Loucy (cell line): ENCODE data around the gene EPN2.

Experiments used
- H2AFZ ChIP-seq: fragments of 200-600 bp; sonication (generic); 2 replicates; pipeline ENCODE4 v1.6.0; 2016; ENCODE audit warnings: antibody characterized with exemption, mild to moderate bottlenecking, low read length, moderate library complexity
- H3F3A ChIP-seq: fragments of 200-600 bp; 2 replicates; pipeline ENCODE4 v1.6.0; 2016; ENCODE audit warnings: antibody characterized with exemption, low read depth, mild to moderate bottlenecking
- H3K27me3 ChIP-seq: fragments of 200-600 bp; sonication (generic); 2 replicates; pipeline ENCODE4 v1.6.1; 2014; ENCODE audit warnings: low read length, mild to moderate bottlenecking; ENCODE audit not compliant: insufficient read depth, poor library complexity, severe bottlenecking
- H3K36me3 ChIP-seq: fragments of 200-600 bp; sonication (generic); 2 replicates; pipeline ENCODE4 v1.6.1; 2016; ENCODE audit warnings: low read length; ENCODE audit not compliant: insufficient read depth
- H3K4me1 ChIP-seq: fragments of 200-600 bp; sonication (generic); 2 replicates; pipeline ENCODE4 v1.5.1; 2014; ENCODE audit warnings: low read length, mild to moderate bottlenecking; ENCODE audit not compliant: insufficient read depth, poor library complexity, severe bottlenecking
- H3K4me2 ChIP-seq: fragments of 200-600 bp; sonication (generic); 2 replicates; pipeline ENCODE4 v1.6.0; 2014; ENCODE audit warnings: antibody characterized with exemption, low read length, low read depth, mild to moderate bottlenecking; ENCODE audit not compliant: poor library complexity, severe bottlenecking
- H3K4me3 ChIP-seq: fragments of 200-600 bp; sonication (generic); 2 replicates; pipeline ENCODE4 v1.5.1; 2014; ENCODE audit warnings: low read length, mild to moderate bottlenecking, mixed read lengths; ENCODE audit not compliant: poor library complexity, severe bottlenecking
- H3K79me2 ChIP-seq: fragments of 200-600 bp; sonication (generic); 2 replicates; pipeline ENCODE4 v1.6.1; 2014; ENCODE audit warnings: low read length; ENCODE audit not compliant: insufficient read depth
- H3K9ac ChIP-seq: fragments of 200-600 bp; sonication (generic); 2 replicates; pipeline ENCODE4 v1.6.0; 2014; ENCODE audit warnings: mild to moderate bottlenecking, low read depth, low read length, moderate library complexity; ENCODE audit not compliant: poor library complexity, severe bottlenecking
- H3K9me2 ChIP-seq: fragments of 200-600 bp; sonication (generic); replicated peaks from 2 replicates; pipeline ENCODE4 v1.6.1; 2016; ENCODE audit warnings: low read depth, low read length, mixed read lengths
- H3K9me3 ChIP-seq: fragments of 200-600 bp; sonication (generic); 2 replicates; pipeline ENCODE4 v1.6.1; 2014; ENCODE audit warnings: mild to moderate bottlenecking, antibody characterized with exemption, low read length, low read depth; ENCODE audit not compliant: insufficient read depth
- H4K20me1 ChIP-seq: fragments of 200-600 bp; sonication (generic); 2 replicates; pipeline ENCODE4 v1.6.0; 2014; ENCODE audit warnings: antibody characterized with exemption, low read length, mild to moderate bottlenecking; ENCODE audit not compliant: insufficient read depth, poor library complexity, severe bottlenecking
- CTCF ChIP-seq: fragments of 200-600 bp; sonication (generic); conservative IDR thresholded peaks from 2 replicates; pipeline ENCODE4 v1.5.1; 2014; ENCODE audit warnings: mild to moderate bottlenecking, antibody characterized with exemption, low read length
- EZH2phosphoT487 ChIP-seq: fragments of 200-600 bp; IDR thresholded peaks from 2 replicates; pipeline ENCODE4 v1.6.1; 2018; ENCODE audit warnings: antibody characterized with exemption, mild to moderate bottlenecking, moderate library complexity, borderline replicate concordance

EPN2 gene

GRCh38 chr17:19239544-19239943, 2.4 kb downstream of the EPN2 start:
- Histone ChIP-seq H3F3A (no peaks in the 10 kb centered on the region), H3K9me3 (no peaks in the 10 kb centered on the region), H3K79me2 (no peaks in the 10 kb centered on the region), H3K4me2 (no peak overlapping the region), H3K27me3 (no peaks in the 10 kb centered on the region), H3K4me3 (no peak overlapping the region), H3K9ac (no peak overlapping the region), H2AFZ (no peak overlapping the region), H3K4me1 (no peaks in the 10 kb centered on the region), H3K9me2 (no peaks in the 10 kb centered on the region), H4K20me1 (no peaks in the 10 kb centered on the region), H3K36me3 (no peaks in the 10 kb centered on the region)
- no peak for TF ChIP-seq CTCF

GRCh38 chr17:19242323-19242722, 5.2 kb downstream of the EPN2 start:
- no peaks in the 10 kb centered on the region for H4K20me1 ChIP-seq
- no peak overlapping the region for H3K4me2 ChIP-seq
- no peaks in the 10 kb centered on the region for H3K36me3 ChIP-seq
- H3K9me2 ChIP-seq: no peaks in the 10 kb centered on the region
- no peak overlapping the region for H3K9ac ChIP-seq
- H3K4me1 ChIP-seq: no peaks in the 10 kb centered on the region
- H3K9me3 ChIP-seq: no peaks in the 10 kb centered on the region
- no peaks in the 10 kb centered on the region for H3K79me2 ChIP-seq
- H3K4me3 ChIP-seq: no peak overlapping the region
- no peak overlapping the region for H2AFZ ChIP-seq
- H3F3A ChIP-seq: no peaks in the 10 kb centered on the region
- TF ChIP-seq CTCF (no peak), EZH2phosphoT487 (no peak)
- H3K27me3 ChIP-seq: no peaks in the 10 kb centered on the region

GRCh38 chr17:19242926-19243325, 5.8 kb downstream of the EPN2 start:
- H3K79me2 ChIP-seq: no peaks in the 10 kb centered on the region
- H3K9me2 ChIP-seq: no peaks in the 10 kb centered on the region
- H3K4me1 ChIP-seq: no peaks in the 10 kb centered on the region
- no peak overlapping the region for H3K9ac ChIP-seq
- no peaks in the 10 kb centered on the region for H3K27me3 ChIP-seq
- no peak overlapping the region for H2AFZ ChIP-seq
- H3K4me3 ChIP-seq: no peak overlapping the region
- no peak for TF ChIP-seq EZH2phosphoT487
- no peak for TF ChIP-seq CTCF
- H3K4me2 ChIP-seq: no peak overlapping the region
- H3F3A ChIP-seq: no peaks in the 10 kb centered on the region
- no peaks in the 10 kb centered on the region for H4K20me1 ChIP-seq
- H3K9me3 ChIP-seq: no peaks in the 10 kb centered on the region
- H3K36me3 ChIP-seq: no peaks in the 10 kb centered on the region
